CD14-positive monocyte (primary cell): ENCODE results near the gene LOXL3. TPM values are rescaled to one million over a fixed set of nuclear protein-coding genes. Genes with fewer than 3 reads are reported as not detected.
A peak's percentile ranks its signal among the peaks of the same experiment; 100 is the strongest.

ENCODE experiments used
- DNase-seq, 3 donors: peaks; one replicate each; pipeline ENCODE4 v3.0.0-alpha.2; 2011 to 2022
- H2AFZ ChIP-seq: 2 replicates; pipeline ENCODE4 v1.6.0; 2012; ENCODE audit warnings: mild to moderate bottlenecking, low read depth, low read length, inconsistent platforms; ENCODE audit not compliant: insufficient read depth, poor library complexity, severe bottlenecking
- H3K27ac ChIP-seq, 2 donors: 1 replicate in 1 of 2; 2 replicates in 1 of 2; pipeline ENCODE4 v1.5.1; 2012 to 2013; ENCODE audit warnings: low read length in 2 of 2, control low read depth in 1 of 2, inconsistent platforms in 1 of 2, low read depth in 1 of 2, mild to moderate bottlenecking in 1 of 2
- H3K27me3 ChIP-seq, 2 donors: one replicate each; pipeline versions ENCODE4 v1.6.0 to v1.6.1; 2011 to 2013; ENCODE audit warnings: low read length in 2 of 2; ENCODE audit not compliant: control insufficient read depth in 2 of 2, insufficient read depth in 2 of 2
- H3K36me3 ChIP-seq, 2 donors: replicated peaks in 1 of 2; 1 replicate in 1 of 2; 2 replicates in 1 of 2; pipeline versions ENCODE4 v1.5.1 to v1.6.1; 2012 to 2013; ENCODE audit warnings: low read length in 2 of 2, control low read depth in 1 of 2, inconsistent platforms in 1 of 2, mild to moderate bottlenecking in 1 of 2; ENCODE audit not compliant: insufficient read depth in 2 of 2, control insufficient read depth in 1 of 2
- H3K4me1 ChIP-seq, 2 donors: 1 replicate in 1 of 2; 2 replicates in 1 of 2; pipeline versions ENCODE4 v1.5.1 to v1.6.1; 2012 to 2013; ENCODE audit warnings: low read length in 2 of 2, control low read depth in 1 of 2, inconsistent platforms in 1 of 2, mild to moderate bottlenecking in 1 of 2, moderate library complexity in 1 of 2; ENCODE audit not compliant: insufficient read depth in 2 of 2, control insufficient read depth in 1 of 2
- H3K4me2 ChIP-seq: replicated peaks from 2 replicates; pipeline ENCODE3; 2012; ENCODE audit warnings: low read length, moderate library complexity, mild to moderate bottlenecking; ENCODE audit not compliant: poor library complexity, severe bottlenecking; ENCODE audit errors: extremely low read depth
- H3K4me3 ChIP-seq, 3 experiments: fragments of 200-600 bp in 1 of 3; sonication (generic) in 1 of 3; replicated peaks in 1 of 3; 1 replicate in 2 of 3; 2 replicates in 1 of 3; pipeline ENCODE4 v1.5.1; 2011 to 2013; ENCODE audit warnings: low read length in 3 of 3, mild to moderate bottlenecking in 3 of 3, control low read depth in 2 of 3, low read depth in 2 of 3, inconsistent platforms in 1 of 3, moderate library complexity in 1 of 3
- H3K79me2 ChIP-seq: 2 replicates; pipeline ENCODE4 v1.6.0; 2012; ENCODE audit warnings: mild to moderate bottlenecking, control low read depth, inconsistent platforms, low read length, moderate library complexity; ENCODE audit not compliant: insufficient read depth
- H3K9ac ChIP-seq: 2 replicates; pipeline ENCODE4 v1.6.0; 2017; ENCODE audit warnings: low read length, mild to moderate bottlenecking; ENCODE audit not compliant: insufficient read depth, poor library complexity, severe bottlenecking
- H3K9me3 ChIP-seq, 2 donors: replicated peaks in 1 of 2; 1 replicate in 1 of 2; 2 replicates in 1 of 2; pipeline versions ENCODE4 v1.5.1 to v1.6.1; 2012 to 2013; ENCODE audit warnings: low read length in 2 of 2, control low read depth in 1 of 2; ENCODE audit not compliant: control insufficient read depth in 1 of 2, insufficient read depth in 1 of 2
- H4K20me1 ChIP-seq: 2 replicates; pipeline ENCODE4 v1.6.0; 2012; ENCODE audit warnings: mild to moderate bottlenecking, low read length, control low read depth, moderate library complexity; ENCODE audit not compliant: insufficient read depth
- H3K27ac Mint-ChIP-seq, 7 donors: one replicate each; pipeline ENCODE4 v1.8.0; 2020; ENCODE audit warnings: mild to moderate bottlenecking in 7 of 7, mixed read lengths in 7 of 7, moderate library complexity in 6 of 7, inconsistent platforms in 2 of 7
- H3K27me3 Mint-ChIP-seq, 3 donors: one replicate each; pipeline ENCODE4 v1.8.0; 2021 to 2022; ENCODE audit warnings: low read depth in 3 of 3, mild to moderate bottlenecking in 3 of 3, mixed read lengths in 3 of 3, moderate library complexity in 3 of 3, inconsistent platforms in 1 of 3
- H3K36me3 Mint-ChIP-seq, 2 donors: one replicate each; pipeline ENCODE4 v1.8.0; 2020; ENCODE audit warnings: mixed read lengths in 2 of 2, inconsistent platforms in 1 of 2, mild to moderate bottlenecking in 1 of 2
- H3K4me1 Mint-ChIP-seq: one replicate; pipeline ENCODE4 v1.8.0; 2020; ENCODE audit warnings: mild to moderate bottlenecking, mixed read lengths
- H3K4me3 Mint-ChIP-seq, 2 donors: one replicate each; pipeline ENCODE4 v1.8.0; 2020; ENCODE audit warnings: mild to moderate bottlenecking in 2 of 2, mixed read lengths in 2 of 2, moderate library complexity in 1 of 2
- H3K9me3 Mint-ChIP-seq, 7 donors: one replicate each; pipeline ENCODE4 v1.8.0; 2020 to 2022; ENCODE audit warnings: mixed read lengths in 7 of 7, mild to moderate bottlenecking in 6 of 7, moderate library complexity in 6 of 7, inconsistent platforms in 2 of 7
- CTCF ChIP-seq: fragments of 200-600 bp; IDR thresholded peaks from one replicate; pipeline ENCODE4 v1.8.0; 2022; ENCODE audit warnings: antibody characterized with exemption, mild to moderate bottlenecking
- WGBS: methylation state at CpG from one replicate; pipeline ENCODE4 v1.1.5; 2013; ENCODE audit warnings: missing lambda C conversion rate; ENCODE audit not compliant: insufficient coverage; 5-methylcytosine and 5-hydroxymethylcytosine counted together
- intact Hi-C, 2 donors: fragments of 100-400 bp; cut with micrococcal nuclease; formaldehyde crosslinking; loops; one replicate each; pipeline versions ENCODE4 v1.15.0 to v1.15.1; 2023
- polyA plus RNA-seq, 3 donors: library from polyadenylated mRNA; depleted of rRNA in 1 of 3; unstranded in 2 of 3; stranded (reverse) in 1 of 3; fragments of 300-500 nt in 2 of 3; fragments of >200 nt in 1 of 3; fragmentation: Illumina TruSeq in 2 of 3; gene quantifications; 1 replicate in 2 of 3; 2 replicates in 1 of 3; pipeline ENCODE4 v1.2.3, GENCODE V29; 2012 to 2021

LOXL3 gene
- polyA plus RNA-seq, 3 donors, result 18.2 to 35.0 (median 18.5) TPM

- DNase-seq, result no peak
- peaks cover 16% of the 10 kb centered on the region for H3K4me1 Mint-ChIP-seq
- 89% methylated on average over 3 of the region's 3 CpGs for WGBS
- peaks cover 47 to 50% (median 49%) of the 10 kb centered on the region in 3 donors for H3K27me3 Mint-ChIP-seq
- no peak overlapping the region for H3K4me2 ChIP-seq
- no peak overlapping the region for H3K27ac Mint-ChIP-seq
- H3K9me3 ChIP-seq, result peaks cover 0 to 6% of the 10 kb centered on the region in 2 donors
- no peak overlapping the region for H3K9ac ChIP-seq
- no peak overlapping the region for H3K27ac ChIP-seq
- H3K36me3 Mint-ChIP-seq, result peaks cover 20 to 28% of the 10 kb centered on the region in 2 donors
- H3K4me3 ChIP-seq, result no peak overlapping the region
- intact Hi-C loops, result no loop called here
- peaks cover 23 to 35% of the 10 kb centered on the region in 2 donors for H3K27me3 ChIP-seq
- no peak overlapping the region for H3K4me3 Mint-ChIP-seq
- peaks cover 5 to 13% of the 10 kb centered on the region in 2 donors for H3K4me1 ChIP-seq
- H4K20me1 ChIP-seq, result peaks cover 11% of the 10 kb centered on the region
- peaks cover 0 to 11% (median 1%) of the 10 kb centered on the region in 7 donors for H3K9me3 Mint-ChIP-seq
- TF ChIP-seq CTCF, result no peak
- H3K79me2 ChIP-seq, result peaks cover under 1% of the 10 kb centered on the region
- peaks cover 11 to 17% of the 10 kb centered on the region in 2 donors for H3K36me3 ChIP-seq
- no peak overlapping the region for H2AFZ ChIP-seq
Observed at GRCh38 chr2:74522516-74522915, 31.2 kb downstream of the LOXL3 start.

GRCh38 chr2:74516650-74517049 lies 37.1 kb downstream of the LOXL3 start:
- 58% methylated on average over 10 of the region's 13 CpGs for WGBS
- H2AFZ ChIP-seq, result peak overlapping the region; percentile 74

More at GRCh38 chr2:74516650-74517049, 37.1 kb downstream of the LOXL3 start:
- no peak for TF ChIP-seq CTCF
- no peak for DNase-seq
- peaks cover 32% of the 10 kb centered on the region for H3K4me1 Mint-ChIP-seq
- intact Hi-C loops, result no loop called here
- no peaks in the 10 kb centered on the region for H4K20me1 ChIP-seq
- no peak overlapping the region for H3K27ac ChIP-seq
- peak overlapping the region in 2 of 3 experiments; percentile 26 to 72 for H3K4me3 ChIP-seq
- H3K4me2 ChIP-seq, result peak overlapping the region; percentile 86
- peaks cover 7 to 10% of the 10 kb centered on the region in 2 donors for H3K36me3 Mint-ChIP-seq
- H3K9ac ChIP-seq, result no peak overlapping the region
- peaks cover 72 to 93% of the 10 kb centered on the region in 2 donors for H3K27me3 ChIP-seq
- no peaks in the 10 kb centered on the region for H3K79me2 ChIP-seq
- peaks cover 86 to 99% (median 91%) of the 10 kb centered on the region in 3 donors for H3K27me3 Mint-ChIP-seq
- peaks cover 2 to 26% (median 24%) of the 10 kb centered on the region in 7 donors for H3K9me3 Mint-ChIP-seq
- peak overlapping the region; percentile 72 to 93 for H3K4me3 Mint-ChIP-seq
- peaks cover 26 to 32% of the 10 kb centered on the region in 2 donors for H3K4me1 ChIP-seq
- peak overlapping the region in 1 of 7 donors; percentile 63 for H3K27ac Mint-ChIP-seq
- peaks cover 0 to 21% of the 10 kb centered on the region in 2 donors for H3K9me3 ChIP-seq
- no peaks in the 10 kb centered on the region for H3K36me3 ChIP-seq
